Heart right ventricle (tissue), 16 donors: Measurements from ENCODE around the gene HERC4. TPM values are rescaled to one million over a fixed set of nuclear protein-coding genes. Genes with fewer than 3 reads are reported as not detected.
"Not testable (repeated sequence)": the region's sequence is repeated elsewhere in the genome, so short reads cannot be mapped to it uniquely, and the experiment has no call there.

Experiments used
- ATAC-seq, 8 donors: fragments of 200-7000 bp; cut with Tn5 transposase; one replicate each; pipeline ENCODE4 v1.9.1; 2020; ENCODE audit warnings: mild to moderate bottlenecking in 8 of 8, moderate library complexity in 8 of 8, moderate number of reproducible peaks in 1 of 8
- DNase-seq, 2 donors: peaks; one replicate each; pipeline ENCODE4 v3.0.0-alpha.2; 2020
- H3K27ac ChIP-seq, 10 donors: fragments of 200-600 bp; sonication (generic) in 2 of 10; one replicate each; pipeline versions ENCODE4 v1.5.0 to v1.8.0; 2020 to 2022; ENCODE audit warnings: mild to moderate bottlenecking in 3 of 10
- H3K27me3 ChIP-seq, 7 donors: fragments of 200-600 bp; one replicate each; pipeline ENCODE4 v1.8.0; 2021 to 2022; ENCODE audit warnings: mild to moderate bottlenecking in 2 of 7
- H3K36me3 ChIP-seq, 9 donors: fragments of 200-600 bp; sonication (generic) in 1 of 9; one replicate each; pipeline versions ENCODE4 v1.5.0 to v1.8.0; 2020 to 2022; ENCODE audit warnings: mild to moderate bottlenecking in 2 of 9
- H3K4me1 ChIP-seq, 9 donors: fragments of 200-600 bp; sonication (generic) in 1 of 9; one replicate each; pipeline versions ENCODE4 v1.5.0 to v1.8.0; 2020 to 2022; ENCODE audit warnings: mild to moderate bottlenecking in 4 of 9
- H3K4me3 ChIP-seq, 10 donors: fragments of 200-600 bp; sonication (generic) in 2 of 10; one replicate each; pipeline versions ENCODE4 v1.5.0 to v1.8.0; 2020 to 2022; ENCODE audit warnings: mild to moderate bottlenecking in 7 of 10, moderate library complexity in 2 of 10
- H3K9me3 ChIP-seq, 11 donors: fragments of 200-600 bp in 10 of 11; sonication (generic) in 2 of 11; one replicate each; pipeline versions ENCODE4 v1.5.0 to v1.8.0; 2013 to 2022; ENCODE audit warnings: mild to moderate bottlenecking in 2 of 11, control low read depth in 1 of 11, moderate library complexity in 1 of 11
- WGBS, 2 donors: extraction: QIAGEN DNeasy Blood & Tissue Kit; methylation state at CpG; one replicate each; pipeline ENCODE4 v1.1.7; 2013; ENCODE audit warnings: inconsistent platforms in 1 of 2; 5-methylcytosine and 5-hydroxymethylcytosine counted together
- intact Hi-C, 10 donors: fragments of 100-400 bp; cut with DNase I; formaldehyde crosslinking; loops; one replicate each; pipeline versions ENCODE4 v1.11.1 to v1.14.2; 2022
- polyA plus RNA-seq, 2 donors: library from polyadenylated mRNA; stranded (reverse); fragments of 200-250 nt; gene quantifications; one replicate each; pipeline ENCODE4 v1.2.3, GENCODE V29; 2013
- total RNA-seq, 10 donors: library from RNA; stranded (reverse); fragmentation: NEBNext Ultra II Directional in 3 of 10; extraction: Animal tissue kit (Norgen Biotek cat#: 25700) in 3 of 10; gene quantifications; one replicate each; pipeline versions ENCODE4 v1.2.1 to v1.2.4, GENCODE V29; 2021 to 2023
- TF ChIP-seq, protein P1 (sequence below), 9 donors: fragments of 200-600 bp; sonication (generic) in 2 of 9; IDR thresholded peaks; one replicate each; pipeline versions ENCODE4 v1.5.0 to v1.8.0; 2021 to 2022; ENCODE audit warnings: antibody characterized with exemption in 9 of 9, mild to moderate bottlenecking in 5 of 9, moderate library complexity in 1 of 9
- donor health status: Arrhythmogenic right ventricular cardiomyopathy.
- donor health status: ischemic (EF 13 %, LVEDD 7.1; RV severe dilation, severe dysfunction).
- donor health status: healthy with polysubstance abuse.
- donor health status: DM: no; HTN: yes; CAD: no.
- donor health status: DM: no; HTN: no; CAD: no.
- donor health status: ischemic (EF 25% LVEDD 6.9; RV normal size, moderate dysfunction).
- donor health status: ischemic (EF 25% LVEDD 5.7; RV mildly dilated, moderate dysfunction).
- donor health status: healthy.
- donor health status: DM: yes; HTN: yes; CAD: no.
- donor health status: Ischemic cardiomyopathy.
- donor health status: ischemic (EF 35%, LVEDD 5.7; RV mildly dilated, moderate dysfunction).
- donor health status: nonischemic (EF 11% LVEDD 7.7; RV severe dilation, severe dysfunction).
- donor health status: DM: yes; HTN: yes; CAD: no.
- donor health status: PGD.
- donor health status: ischemic (EF 29% LVEDD 5.4; RV normal size, mild dysfunction).
- donor health status: nonischemic (EF 23%, LVEDD 6.1; RV moderate dilation, normal function).

Gene HERC4
- total and polyA plus RNA-seq, 12 donors: 10.0 to 42.1 (median 32.0) TPM

DNA sequence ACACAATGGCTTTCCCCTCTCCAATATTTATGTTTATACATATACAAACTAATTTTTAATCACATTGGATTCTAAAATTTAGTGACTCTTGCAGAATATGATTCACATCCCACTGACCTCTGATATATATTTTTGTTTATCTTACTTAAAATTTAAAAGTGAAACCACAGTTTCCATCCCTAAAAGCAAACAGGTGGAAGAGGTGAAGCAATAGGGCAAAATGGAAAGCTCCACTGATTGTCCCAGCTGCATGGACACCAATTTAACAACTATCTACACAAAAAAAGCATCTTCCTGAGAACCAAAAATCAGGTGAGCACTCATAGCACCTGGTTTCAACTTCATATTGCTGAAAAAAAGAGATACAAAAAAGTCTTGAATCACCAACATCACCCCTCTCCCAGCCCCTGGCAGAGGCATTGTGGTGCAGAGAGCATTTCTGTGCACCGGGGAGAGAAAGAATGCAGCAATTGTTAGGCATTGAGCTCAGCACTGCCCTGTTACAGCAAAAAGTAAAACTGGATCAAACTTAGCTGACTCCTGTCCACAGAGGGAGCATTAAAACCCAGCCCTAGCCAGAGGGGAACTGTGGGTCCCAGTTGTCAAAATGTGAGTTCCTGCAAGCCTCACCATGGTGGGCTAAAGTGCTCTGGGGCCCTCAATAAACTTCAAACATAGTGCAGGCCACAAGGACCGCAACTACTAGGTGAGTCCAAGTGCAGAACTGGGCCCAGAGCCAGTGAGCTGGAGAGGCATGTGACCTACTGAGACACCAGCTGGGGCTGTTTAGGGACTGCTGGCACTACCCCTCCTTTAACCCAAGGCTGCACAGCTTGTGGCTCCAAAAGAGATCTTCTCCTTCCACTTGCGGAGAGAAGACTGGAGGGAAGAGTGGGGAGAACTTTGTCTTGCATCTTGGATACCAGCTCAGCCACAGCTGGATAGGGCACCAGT, 98.5 kb downstream of the HERC4 start:
- DNase-seq (peak; percentile 69 to 78), ATAC-seq (peak; percentile 86 to 99 (median 92))
- Histone ChIP-seq H3K27me3 (no peaks in the 10 kb centered on the region), H3K4me3 (no peak overlapping the region), H3K9me3 (peaks cover 0 to 8% (median 4%) of the 10 kb centered on the region in 11 donors), H3K27ac (peak overlapping the region in 4 of 10 donors; percentile 26 to 50 (median 45)), H3K36me3 (peaks cover 0 to 96% (median 45%) of the 10 kb centered on the region in 9 donors), H3K4me1 (peaks cover 0 to 22% (median 12%) of the 10 kb centered on the region in 9 donors)
- TF ChIP-seq, protein P1, sequence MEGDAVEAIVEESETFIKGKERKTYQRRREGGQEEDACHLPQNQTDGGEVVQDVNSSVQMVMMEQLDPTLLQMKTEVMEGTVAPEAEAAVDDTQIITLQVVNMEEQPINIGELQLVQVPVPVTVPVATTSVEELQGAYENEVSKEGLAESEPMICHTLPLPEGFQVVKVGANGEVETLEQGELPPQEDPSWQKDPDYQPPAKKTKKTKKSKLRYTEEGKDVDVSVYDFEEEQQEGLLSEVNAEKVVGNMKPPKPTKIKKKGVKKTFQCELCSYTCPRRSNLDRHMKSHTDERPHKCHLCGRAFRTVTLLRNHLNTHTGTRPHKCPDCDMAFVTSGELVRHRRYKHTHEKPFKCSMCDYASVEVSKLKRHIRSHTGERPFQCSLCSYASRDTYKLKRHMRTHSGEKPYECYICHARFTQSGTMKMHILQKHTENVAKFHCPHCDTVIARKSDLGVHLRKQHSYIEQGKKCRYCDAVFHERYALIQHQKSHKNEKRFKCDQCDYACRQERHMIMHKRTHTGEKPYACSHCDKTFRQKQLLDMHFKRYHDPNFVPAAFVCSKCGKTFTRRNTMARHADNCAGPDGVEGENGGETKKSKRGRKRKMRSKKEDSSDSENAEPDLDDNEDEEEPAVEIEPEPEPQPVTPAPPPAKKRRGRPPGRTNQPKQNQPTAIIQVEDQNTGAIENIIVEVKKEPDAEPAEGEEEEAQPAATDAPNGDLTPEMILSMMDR (IDR thresholded peaks at IDR 0.05): no peak
- WGBS, 2 donors: 61 to 72% methylated on average over 3 of the region's 3 CpGs
- intact Hi-C loops: no loop called here

DNA sequence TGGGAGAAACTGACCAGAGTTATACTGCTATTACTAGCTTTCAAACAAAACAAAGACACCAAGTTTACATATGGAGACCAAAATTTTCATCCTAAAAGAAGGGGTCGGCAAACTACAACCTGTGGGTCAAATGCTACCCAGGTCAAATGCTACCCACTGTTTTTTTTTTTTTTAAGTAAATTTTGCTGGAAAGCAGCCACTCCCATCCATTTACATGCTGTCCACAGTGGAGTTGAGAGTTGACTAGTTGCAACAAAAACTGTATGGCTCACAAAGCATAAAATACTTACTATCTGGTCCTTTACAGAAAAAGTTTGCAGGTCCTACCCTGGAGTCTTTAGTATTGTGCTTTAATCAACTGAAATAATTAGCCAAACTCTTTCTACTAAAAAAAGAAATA, 99.2 kb downstream of the HERC4 start:
- peaks cover 0 to 15% (median 11%) of the 10 kb centered on the region in 11 donors for H3K9me3 ChIP-seq
- ATAC-seq (no peak), DNase-seq (no peak)
- H3K27me3 ChIP-seq: no peaks in the 10 kb centered on the region
- H3K4me3 ChIP-seq: no peak overlapping the region
- peaks cover 0 to 96% (median 44%) of the 10 kb centered on the region in 9 donors for H3K36me3 ChIP-seq
- 91 to 94% methylated on average over 1 of the region's 1 CpG for WGBS, 2 donors
- intact Hi-C loops: no loop called here
- peaks cover 0 to 22% (median 12%) of the 10 kb centered on the region in 9 donors for H3K4me1 ChIP-seq
- TF ChIP-seq, protein P1 (IDR thresholded peaks at IDR 0.05): no peak
- H3K27ac ChIP-seq: peak overlapping the region in 1 of 10 donors; percentile 26

DNA sequence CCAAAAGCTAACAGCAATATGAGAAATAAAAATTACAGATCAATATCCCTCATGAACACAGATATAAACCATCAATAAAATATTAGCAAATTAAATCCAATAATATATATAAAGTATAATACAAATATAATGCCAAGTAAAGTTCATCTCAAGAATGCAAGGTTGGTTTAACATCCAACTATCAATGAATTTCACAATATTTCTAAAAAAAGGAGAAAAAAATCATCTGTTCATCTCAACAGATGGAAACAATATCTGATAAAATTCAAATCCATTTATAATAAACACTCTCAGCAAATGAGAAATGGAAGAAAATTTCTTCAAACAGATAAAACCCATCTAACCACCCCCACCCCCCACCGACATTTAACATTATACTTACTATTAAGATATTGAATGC, 103.8 kb downstream of the HERC4 start:
- no peak overlapping the region for H3K4me3 ChIP-seq
- H3K27me3 ChIP-seq: no peaks in the 10 kb centered on the region
- ATAC-seq (no peak), DNase-seq (no peak)
- peaks cover 0 to 21% (median 11%) of the 10 kb centered on the region in 11 donors for H3K9me3 ChIP-seq
- TF ChIP-seq, protein P1 (IDR thresholded peaks at IDR 0.05): no peak
- intact Hi-C loops: no loop called here
- H3K36me3 ChIP-seq: peaks cover 0 to 84% (median 32%) of the 10 kb centered on the region in 9 donors
- H3K4me1 ChIP-seq: peaks cover 0 to 12% (median under 1%) of the 10 kb centered on the region in 9 donors
- 94 to 99% methylated on average over 1 of the region's 1 CpG for WGBS, 2 donors
- no peak overlapping the region for H3K27ac ChIP-seq

DNA sequence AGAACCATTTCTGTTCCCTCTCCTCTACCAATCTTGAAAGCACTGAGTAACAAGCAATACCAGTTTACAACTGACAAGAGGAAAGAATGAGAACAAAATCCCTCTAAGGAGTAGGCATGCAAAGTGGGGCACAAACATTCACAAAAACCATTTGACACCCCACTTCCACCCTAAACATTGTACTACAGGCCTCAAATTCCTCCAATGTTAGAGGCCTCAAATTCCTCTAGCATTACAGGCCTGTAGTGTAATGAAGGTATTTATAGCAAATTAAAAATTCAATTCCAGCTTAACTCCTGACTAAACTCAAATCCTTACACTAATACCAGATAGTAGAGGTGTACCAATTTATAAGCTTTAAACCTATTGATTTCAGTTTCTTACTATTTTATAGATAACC, 105.2 kb downstream of the HERC4 start:
- Histone ChIP-seq H3K27me3 (no peaks in the 10 kb centered on the region), H3K27ac (peak overlapping the region in 4 of 10 donors; percentile 34 to 59 (median 45)), H3K4me3 (no peak overlapping the region), H3K4me1 (peaks cover 0 to 11% (median 0%) of the 10 kb centered on the region in 9 donors), H3K36me3 (peaks cover 0 to 84% (median 42%) of the 10 kb centered on the region in 9 donors), H3K9me3 (peaks cover 0 to 21% (median 11%) of the 10 kb centered on the region in 11 donors)
- intact Hi-C loops: no loop called here
- peak in 4 of 8 donors; percentile 33 to 66 (median 56) for ATAC-seq
- TF ChIP-seq, protein P1 (IDR thresholded peaks at IDR 0.05): no peak
- DNase-seq: no peak

DNA sequence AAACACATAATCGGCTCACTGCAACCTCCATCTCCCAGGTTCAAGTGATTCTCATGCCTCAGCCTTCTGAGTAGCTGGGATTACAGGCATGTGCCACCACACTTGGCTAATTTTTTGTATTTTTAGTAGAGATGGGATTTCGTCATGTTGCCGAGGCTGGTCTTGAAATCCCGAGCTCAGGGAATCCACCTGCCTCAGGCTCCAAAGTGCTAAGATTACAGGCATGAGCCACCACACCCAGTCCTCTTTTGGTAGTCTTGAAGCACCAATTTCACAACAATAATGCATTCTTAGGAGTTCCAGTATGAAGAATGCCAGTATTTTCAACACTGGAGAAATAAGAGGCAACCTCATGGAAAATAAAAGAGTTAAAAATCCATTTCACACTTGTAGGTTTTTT, 109.0 kb downstream of the HERC4 start:
- DNase-seq, intact Hi-C loops, H3K9me3 ChIP-seq, H3K4me3 ChIP-seq, ATAC-seq, H3K27ac ChIP-seq, H3K27me3 ChIP-seq: not testable (repeated sequence)
- peaks cover 0 to 11% (median 0%) of the 10 kb centered on the region in 9 donors for H3K4me1 ChIP-seq
- H3K36me3 ChIP-seq: peaks cover 0 to 82% (median 15%) of the 10 kb centered on the region in 9 donors
- 88 to 96% methylated on average over 4 of the region's 4 CpGs for WGBS, 2 donors
